GM21447 (cell line): ENCODE data around the gene SIRT7.

Experiments used
- ATAC-seq: cut with Tn5 transposase; IDR thresholded peaks from one replicate; pipeline ENCODE4 v1.9.1; 2021; ENCODE audit not compliant: unreplicated experiment

The SIRT7 gene

DNA sequence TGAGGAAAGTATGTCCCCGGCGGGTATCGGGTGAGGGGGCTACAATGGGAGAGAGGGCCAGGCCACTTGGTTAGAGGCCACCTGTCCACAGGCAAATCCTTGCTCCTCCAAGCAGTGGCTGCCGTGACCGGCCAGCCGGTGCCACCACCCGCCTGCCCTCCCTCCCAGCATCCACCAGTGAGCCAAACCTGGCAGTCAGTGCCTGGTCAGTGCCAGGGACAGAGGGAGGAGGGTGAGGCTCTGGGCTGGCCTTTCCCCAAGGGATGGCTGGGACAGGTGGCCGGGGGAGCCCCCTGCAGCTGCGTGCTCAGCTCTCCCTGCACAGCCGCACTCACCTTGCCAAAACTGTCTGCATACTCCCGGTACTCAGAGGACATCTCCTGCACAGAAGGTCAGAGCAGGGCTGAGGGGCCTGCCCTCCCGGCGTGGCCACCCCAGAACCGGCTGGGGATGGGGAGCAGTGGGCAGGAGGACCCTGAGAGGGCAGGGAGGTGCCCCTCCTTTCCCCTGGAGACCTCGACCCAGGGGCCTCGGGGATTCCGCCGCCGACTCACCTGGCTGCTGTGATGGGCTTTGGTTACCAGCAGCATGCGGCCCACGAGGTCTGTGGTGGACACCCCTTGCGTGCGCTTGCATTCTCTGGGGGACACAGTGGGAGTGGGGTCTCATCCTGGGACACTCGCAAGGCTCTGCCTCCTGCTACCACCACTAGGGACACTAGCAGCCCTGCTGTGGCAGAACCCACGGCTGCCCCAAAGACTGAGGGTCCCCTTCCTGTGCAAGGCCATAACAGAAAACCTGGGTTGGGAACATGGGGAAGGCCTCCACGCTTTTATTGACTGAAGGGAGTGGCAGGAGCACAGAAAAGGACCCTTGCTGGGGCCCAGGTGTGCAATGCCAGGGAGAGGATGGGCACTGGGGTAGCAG, 10.5 kb downstream of the SIRT7 start:
- no peak for ATAC-seq

DNA sequence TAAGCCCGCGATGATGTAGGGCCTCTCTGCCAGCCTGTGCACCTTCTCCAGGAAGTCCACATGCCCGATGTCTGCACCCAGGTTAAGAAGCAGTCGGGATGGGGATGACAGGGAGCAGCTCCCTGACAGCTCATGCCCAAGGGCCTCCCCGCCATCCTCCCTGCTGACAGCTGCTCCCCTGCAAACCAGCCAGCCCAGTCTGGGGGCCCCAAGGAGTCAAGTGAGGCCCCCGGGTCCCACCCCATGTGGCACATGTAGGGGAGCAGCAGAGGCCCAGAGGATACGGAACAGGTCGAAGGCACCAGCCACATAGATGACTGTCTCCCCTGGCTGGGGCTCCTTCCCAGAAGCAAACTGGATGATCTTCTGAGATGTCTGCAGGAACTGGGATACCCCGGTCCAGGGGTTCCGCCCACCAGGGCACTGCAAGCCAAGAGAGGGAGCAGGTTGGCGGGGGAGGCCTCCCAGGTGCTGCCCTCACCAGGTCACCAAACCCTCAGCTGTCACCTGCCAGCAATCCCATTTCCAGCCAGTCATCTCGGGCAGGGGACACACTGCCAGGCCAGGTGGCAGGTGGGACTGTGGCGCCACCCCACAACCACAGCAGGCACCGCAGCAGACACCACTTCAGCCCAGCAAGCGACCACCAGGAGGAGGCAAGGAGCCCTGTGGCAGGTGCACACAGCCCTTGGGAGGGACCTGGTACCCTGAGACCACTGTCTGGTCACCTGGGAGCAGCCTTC, 11.3 kb downstream of the SIRT7 start:
- no peak for ATAC-seq

DNA sequence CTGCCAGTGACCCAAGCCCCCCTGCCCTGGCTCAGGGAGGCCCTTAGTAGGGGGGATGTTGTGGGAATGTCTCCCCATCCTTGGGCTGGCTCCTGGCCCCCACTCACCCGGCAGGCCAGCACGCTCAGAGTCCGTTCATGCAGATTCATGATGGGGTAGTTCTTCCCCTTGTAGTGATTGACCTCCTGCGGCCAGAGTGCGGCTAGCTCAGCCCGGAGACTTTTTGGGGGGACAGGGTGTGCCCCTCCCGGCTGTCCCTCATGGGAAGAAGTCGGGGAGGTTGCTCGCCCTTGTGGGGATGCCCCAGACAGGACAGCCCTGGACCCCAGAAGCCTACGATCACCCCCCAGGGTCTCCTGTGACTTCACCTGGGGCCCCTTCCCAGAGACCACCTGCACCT, 12.0 kb downstream of the SIRT7 start:
- no peak for ATAC-seq

DNA sequence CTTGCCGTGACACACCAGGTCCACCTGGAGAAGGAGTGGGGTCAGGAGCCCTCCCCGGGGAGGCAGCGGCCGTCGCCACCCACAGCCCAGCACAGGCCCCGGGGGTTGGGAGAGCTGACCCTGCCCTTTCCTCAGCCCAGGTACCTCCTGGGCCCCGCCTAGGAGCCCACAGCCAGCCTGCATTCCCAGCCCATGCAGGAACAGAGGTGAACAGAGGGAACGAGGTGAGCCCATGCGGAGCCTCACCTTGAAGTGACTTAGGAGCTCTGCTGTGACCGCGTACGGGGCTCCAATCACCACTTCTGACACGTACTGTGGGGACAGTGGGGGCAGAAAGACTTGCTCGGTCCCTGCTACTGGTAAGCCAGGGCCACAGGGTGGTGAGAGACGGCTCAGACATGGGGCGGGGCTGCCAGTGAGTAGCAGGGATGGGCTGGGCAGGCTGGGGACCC, 12.5 kb downstream of the SIRT7 start:
- no peak for ATAC-seq

DNA sequence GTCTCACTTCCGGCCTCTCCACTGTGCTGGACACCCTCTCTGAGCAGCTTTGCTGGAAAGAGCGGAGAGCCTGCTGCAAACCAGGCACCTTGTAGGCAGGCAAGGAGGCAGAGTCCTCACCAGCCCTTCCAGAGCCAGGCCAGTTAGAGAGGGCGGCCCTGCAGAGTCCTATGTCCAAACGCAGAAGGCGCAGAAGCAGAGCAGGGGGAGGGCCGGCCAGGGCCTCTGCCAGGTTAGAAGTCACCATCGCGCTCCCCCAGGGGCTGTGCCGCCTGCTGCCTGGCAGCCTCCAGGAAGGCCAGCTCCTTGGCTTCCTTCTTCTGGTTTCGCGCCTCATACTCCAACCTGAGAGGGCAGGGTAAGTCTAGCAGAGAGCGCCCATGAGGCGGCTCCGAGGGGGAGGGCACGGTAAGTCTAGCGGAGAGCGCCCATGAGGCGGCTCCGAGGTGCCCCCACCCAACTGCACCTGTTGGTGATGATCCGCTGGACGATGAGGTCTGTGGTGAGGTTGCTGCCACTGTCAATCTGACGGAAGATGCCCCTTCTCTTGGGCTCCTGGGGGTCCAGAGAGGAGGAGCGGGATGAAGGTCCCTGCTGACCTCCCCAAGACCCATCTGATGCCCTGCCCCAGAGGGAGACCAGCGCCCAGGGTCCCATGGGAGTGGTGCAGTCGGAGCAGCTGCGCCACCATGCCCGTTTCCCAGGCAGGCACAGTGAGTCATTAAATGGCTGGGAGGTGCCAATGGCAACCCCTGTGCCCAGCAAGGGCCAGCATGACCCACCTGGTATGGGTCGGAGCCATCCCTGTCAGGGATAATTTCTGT, 13.2 kb downstream of the SIRT7 start:
- ATAC-seq, result no peak

- ATAC-seq, result no peak
These were observed 13.9 kb downstream of the SIRT7 start for GRCh38 chr17:81903896-81904599.

GRCh38 chr17:81903415-81903831, 14.6 kb downstream of the SIRT7 start:
- no peak for ATAC-seq

- no peak for ATAC-seq
These were observed 15.1 kb downstream of the SIRT7 start for GRCh38 chr17:81902653-81903414.

- no peak for ATAC-seq
These were observed 15.8 kb downstream of the SIRT7 start, which contains the start of gene NPB for GRCh38 chr17:81902023-81902652. Gene NPB, plus strand, starts transcription at chr17:81902238. Its CDS starts 40 bp downstream, at chr17:81902278.

DNA sequence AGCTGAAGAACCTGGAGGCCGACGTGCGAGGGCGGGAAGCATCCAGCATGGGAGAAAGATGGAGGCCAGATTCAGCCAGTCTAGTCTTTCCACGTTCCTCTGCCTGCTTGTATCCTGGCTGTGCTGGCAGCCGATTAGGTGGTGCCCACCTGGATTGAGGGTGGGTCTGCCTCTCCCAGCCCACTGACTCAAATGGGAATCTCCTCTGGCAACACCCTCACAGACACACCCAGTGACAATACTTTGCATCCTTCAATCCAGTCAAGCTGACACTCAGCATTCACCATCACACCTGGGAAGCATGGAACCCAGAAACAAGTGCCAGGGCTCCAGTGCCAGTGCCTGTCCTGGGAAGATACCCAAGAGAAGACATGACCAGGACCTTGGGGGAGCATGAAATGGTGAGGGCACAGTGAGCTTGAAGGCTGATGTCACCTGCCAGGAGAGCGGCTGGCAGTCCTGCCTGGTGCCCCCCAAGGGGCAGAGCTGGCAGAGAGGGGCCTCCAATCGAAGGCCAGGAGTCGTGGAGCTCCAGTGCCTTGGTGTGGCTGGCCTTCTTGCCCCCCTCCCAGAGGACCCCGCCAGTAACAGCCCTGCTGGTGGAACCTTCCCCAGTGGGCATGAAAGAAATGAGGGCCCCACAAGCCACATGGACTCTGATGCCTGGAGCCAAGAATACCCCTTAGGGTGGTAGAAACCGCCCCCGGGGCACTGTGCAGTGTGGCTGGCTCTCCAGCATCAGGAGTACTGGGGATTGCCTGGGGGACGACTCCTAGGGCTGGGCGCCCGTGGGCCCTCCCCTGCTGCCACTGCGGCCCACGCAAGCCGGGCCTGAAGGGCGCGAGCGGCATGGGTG, 16.6 kb downstream of the SIRT7 start:
- no peak for ATAC-seq

DNA sequence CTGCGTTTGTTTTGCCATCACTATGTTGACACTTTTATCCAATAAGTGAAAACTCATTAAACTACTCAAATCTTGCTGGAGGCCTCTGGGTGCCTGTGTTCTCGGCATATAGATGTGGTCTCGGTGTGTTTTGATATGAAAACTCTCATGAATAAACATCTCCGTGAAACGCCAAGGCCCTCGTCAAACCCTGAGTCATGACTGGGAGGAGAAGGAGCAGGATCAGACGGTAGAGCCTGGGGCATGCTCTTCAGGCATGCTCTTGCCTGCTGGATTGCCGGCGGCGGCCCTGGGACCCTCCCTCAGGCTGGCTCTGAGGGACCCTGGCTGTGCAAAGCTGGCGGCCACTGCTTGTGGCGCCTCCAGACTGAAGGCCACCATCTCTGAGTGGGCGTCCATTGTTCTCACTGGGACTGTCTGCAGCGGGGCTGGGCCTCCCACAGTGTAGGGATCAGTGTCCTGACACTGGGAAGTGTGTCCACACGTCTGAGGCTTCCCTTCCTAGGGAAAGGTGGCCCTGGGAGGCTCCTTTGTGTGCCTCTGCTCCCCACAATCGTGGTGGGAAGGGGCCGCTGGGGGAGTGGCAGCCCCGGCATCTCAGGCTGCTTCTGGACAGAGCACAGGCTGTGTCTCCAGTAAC, 17.7 kb downstream of the SIRT7 start:
- ATAC-seq, result no peak

DNA sequence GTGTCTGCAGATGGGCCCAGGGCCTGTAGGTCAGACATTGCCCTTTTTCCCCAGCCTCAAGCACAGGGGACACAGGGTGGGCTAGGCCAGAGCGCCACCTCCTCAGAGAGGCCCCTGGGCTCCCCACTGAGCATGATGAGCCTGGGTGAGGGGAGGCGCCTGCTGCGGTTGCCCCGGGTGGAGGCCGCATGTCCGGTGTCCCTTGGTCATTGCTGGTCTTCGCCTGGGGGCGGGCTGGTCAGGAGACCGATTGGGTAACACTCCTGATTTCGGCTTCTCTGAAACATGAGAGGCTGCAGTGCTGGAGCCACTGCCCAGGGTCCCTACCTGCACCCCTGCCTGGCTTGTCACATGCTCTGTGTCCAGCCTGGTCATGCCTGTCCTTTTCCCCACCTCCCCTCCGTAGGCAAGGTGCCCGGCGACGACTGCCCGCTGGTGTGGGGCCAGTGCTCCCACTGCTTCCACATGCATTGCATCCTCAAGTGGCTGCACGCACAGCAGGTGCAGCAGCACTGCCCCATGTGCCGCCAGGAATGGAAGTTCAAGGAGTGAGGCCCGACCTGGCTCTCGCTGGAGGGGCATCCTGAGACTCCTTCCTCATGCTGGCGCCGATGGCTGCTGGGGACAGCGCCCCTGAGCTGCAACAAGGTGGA, 18.3 kb downstream of the SIRT7 start:
- ATAC-seq, result no peak

GRCh38 chr17:81898885-81899284, 19.1 kb downstream of the SIRT7 start:
- no peak for ATAC-seq

DNA sequence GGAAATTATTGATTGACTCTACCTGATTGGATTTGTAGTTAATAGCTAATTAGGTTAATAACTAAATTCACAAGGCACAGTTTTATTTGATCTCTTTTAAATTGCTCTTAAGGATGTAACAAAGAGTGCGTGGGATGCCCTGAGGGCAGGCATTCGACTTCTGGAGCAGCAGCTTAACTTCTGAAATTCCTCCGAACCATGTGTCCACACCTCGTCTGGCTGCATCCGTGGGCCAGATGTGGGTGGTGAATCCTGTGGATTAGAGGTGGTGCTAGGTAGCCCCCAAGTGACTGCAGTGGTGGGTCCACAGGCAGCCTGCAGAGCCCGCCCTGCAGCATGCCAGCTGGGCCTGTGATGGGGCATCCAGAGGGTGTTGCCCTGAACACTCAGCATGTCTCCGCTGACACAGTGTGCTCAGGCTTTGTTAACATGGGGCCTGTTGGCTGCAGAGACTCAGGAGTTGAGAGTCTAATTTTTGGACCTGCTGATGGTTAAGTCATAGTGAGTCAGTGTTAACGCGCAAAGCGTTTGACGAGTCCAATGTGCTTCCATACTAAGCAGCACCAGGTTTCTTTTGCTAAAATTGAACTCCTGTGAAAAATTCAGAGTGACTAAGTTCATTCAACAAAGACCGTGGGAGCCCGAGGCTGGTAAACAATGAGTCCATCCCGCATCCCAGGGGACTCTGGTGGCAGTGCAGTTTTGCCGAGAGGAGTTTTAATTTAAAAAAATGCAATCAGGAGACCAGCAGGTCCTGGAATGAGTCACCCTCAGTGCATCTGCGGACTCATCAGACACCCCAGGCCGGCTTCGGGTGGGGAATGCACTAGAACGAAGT, 19.7 kb downstream of the SIRT7 start:
- ATAC-seq, result no peak

DNA sequence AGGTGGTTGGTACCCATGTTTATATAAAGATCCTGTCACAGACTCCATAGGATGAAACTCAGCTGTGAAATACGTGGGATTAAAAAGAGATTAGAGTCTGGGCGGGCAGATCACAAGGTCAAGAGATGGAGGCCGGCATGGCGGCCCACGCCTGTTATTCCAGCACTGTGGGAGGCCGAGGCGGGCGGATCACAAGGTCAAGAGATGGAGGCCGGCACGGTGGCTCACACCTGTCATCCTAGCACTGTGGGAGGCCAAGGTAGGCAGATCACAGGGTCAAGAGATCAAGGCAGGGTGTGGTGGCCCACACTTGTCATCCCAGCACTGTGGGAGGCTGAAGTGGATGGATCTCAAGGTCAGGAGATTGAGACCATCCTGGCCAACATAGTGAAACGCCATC, 22.6 kb downstream of the SIRT7 start:
- no peak for ATAC-seq

DNA sequence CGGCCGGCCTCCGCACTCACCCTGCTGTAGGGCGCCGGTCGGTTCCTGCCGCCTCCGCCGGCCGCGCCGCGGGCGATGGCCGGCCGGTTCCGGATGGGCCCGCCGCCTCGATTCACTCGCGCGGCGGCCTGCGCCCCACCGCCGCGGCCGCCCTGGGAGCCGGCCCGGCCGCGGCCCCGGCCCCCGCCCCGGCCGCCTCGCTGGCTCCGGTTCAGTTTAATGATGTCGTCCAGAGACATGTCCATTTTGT, 26.7 kb downstream of the SIRT7 start:
- ATAC-seq, result no peak
